ENCODE results near the gene HYOU1. TPM values are rescaled to one million over a fixed set of nuclear protein-coding genes. Genes with fewer than 3 reads are reported as not detected.

The HYOU1 gene
- total RNA-seq, 1 experiment from 2014 or later, result 228 TPM

- peaks cover 11 to 29% (median 23%) of the 10 kb centered on the region in 3 experiments; a peak in 6 of 7 replicates for H3K36me3 Mint-ChIP-seq (ENCODE audit: insufficient read depth in 1 of 3, low read depth in 3 of 3)
- Histone ChIP-seq H3K4me2 (ENCODE audit: insufficient read depth, insufficient read length, low read length) (peak within 1 kb of the TSS; percentile 75), H3K18ac (ENCODE audit: insufficient read length, low read depth, low read length) (peak within 1 kb of the TSS; percentile 92), H3K56ac (ENCODE audit: insufficient read length, low read depth, low read length) (no peak within 1 kb of the TSS), H3K4me1 (ENCODE audit: insufficient read depth, low read length) (no peaks in the 10 kb centered on the region), H3T11ph (ENCODE audit: low read length) (no peak within 1 kb of the TSS), H3K9ac (ENCODE audit: extremely low read depth, insufficient read length, low read length) (peak within 1 kb of the TSS; percentile 80), H3K4ac (ENCODE audit: low read depth, low read length) (no peak within 1 kb of the TSS; the same call in 1 of the 2 replicates), H2AK5ac (ENCODE audit: insufficient read length, low read length) (no peak within 1 kb of the TSS), H2BK20ac (ENCODE audit: low read depth, low read length, poor library complexity, severe bottlenecking) (no peak within 1 kb of the TSS), H4K5ac (ENCODE audit: insufficient read length, low read depth, low read length) (no peak within 1 kb of the TSS), H2BK5ac (ENCODE audit: insufficient read length, low read length) (no peak within 1 kb of the TSS), H4K91ac (ENCODE audit: insufficient read length, low read depth, low read length) (no peak within 1 kb of the TSS), H3K23me2 (ENCODE audit: insufficient read length, low read depth, low read length, poor library complexity, severe bottlenecking) (peaks cover 4% of the 10 kb centered on the region), H2BK120ac (ENCODE audit: low read depth, low read length, poor library complexity, severe bottlenecking) (peak within 1 kb of the TSS; percentile 40), H2BK15ac (ENCODE audit: low read depth, low read length) (no peak within 1 kb of the TSS), H4K20me1 (ENCODE audit: control insufficient read depth, insufficient read depth, insufficient read length) (no peaks in the 10 kb centered on the region), H3K9me3 (ENCODE audit: control insufficient read depth, low read depth, low read length) (no peaks in the 10 kb centered on the region), H4K8ac (replicated peaks; ENCODE audit: insufficient read length, low read depth, low read length) (no peak within 1 kb of the TSS), H3K79me2 (ENCODE audit: insufficient read depth, low read length) (no peaks in the 10 kb centered on the region; the same call in 1 of the 2 replicates), H3K27ac (ENCODE audit: insufficient read length, low read depth, low read length) (no peak within 1 kb of the TSS), H3K27me3 (ENCODE audit: insufficient read depth, low read length) (no peaks in the 10 kb centered on the region), H2BK12ac (ENCODE audit: insufficient read length, low read depth, low read length) (no peak within 1 kb of the TSS), H3K23ac (ENCODE audit: insufficient read length, low read depth, low read length) (no peak within 1 kb of the TSS), H2AFZ (ENCODE audit: low read length) (no peak within 1 kb of the TSS), H3K14ac (ENCODE audit: insufficient read depth, low read length) (peak within 1 kb of the TSS; percentile 95), H3K79me1 (ENCODE audit: insufficient read depth, low read depth, low read length, poor library complexity, severe bottlenecking) (no peaks in the 10 kb centered on the region)
- no peaks in the 10 kb centered on the region for H3K9me3 Mint-ChIP-seq
- no CpG with 5 or more reads among the region's 45 CpGs for WGBS (ENCODE audit: extremely low coverage, insufficient read length, low lambda C conversion rate)
- H3K27ac Mint-ChIP-seq, result peak within 1 kb of the TSS; percentile 96 to 99 (median 98)
- no peaks in the 10 kb centered on the region for H3K27me3 Mint-ChIP-seq (ENCODE audit: low read depth)
- TF ChIP-seq CTCF (conservative IDR thresholded peaks at IDR 0.05), result no peak
- peak; percentile 96 for DNase-seq
- peak within 1 kb of the TSS; percentile 98 for H3K4me3 Mint-ChIP-seq
- peaks cover 7 to 13% of the 10 kb centered on the region in 2 experiments; a peak in 3 of 4 replicates for H3K4me1 Mint-ChIP-seq
Measured at GRCh38 chr11:119084663-119085436, 27.8 kb upstream of the HYOU1 start, which contains the start of gene HMBS. HMBS (plus strand) TSS chr11:119084881; CDS start chr11:119085034, 153 bp downstream.

Measured in H9 (cell line).